ENCODE results near the gene TRMT44. TPM values are rescaled to one million over a fixed set of nuclear protein-coding genes. Genes with fewer than 3 reads are reported as not detected.
A peak's percentile ranks its signal among the peaks of the same experiment; 100 is the strongest.
"Not testable (repeated sequence)": the region's sequence is repeated elsewhere in the genome, so short reads cannot be mapped to it uniquely, and the experiment has no call there.

Gene TRMT44
- total RNA-seq, 2 donors from 2014 or later: 14.2 to 15.5 TPM

DNA sequence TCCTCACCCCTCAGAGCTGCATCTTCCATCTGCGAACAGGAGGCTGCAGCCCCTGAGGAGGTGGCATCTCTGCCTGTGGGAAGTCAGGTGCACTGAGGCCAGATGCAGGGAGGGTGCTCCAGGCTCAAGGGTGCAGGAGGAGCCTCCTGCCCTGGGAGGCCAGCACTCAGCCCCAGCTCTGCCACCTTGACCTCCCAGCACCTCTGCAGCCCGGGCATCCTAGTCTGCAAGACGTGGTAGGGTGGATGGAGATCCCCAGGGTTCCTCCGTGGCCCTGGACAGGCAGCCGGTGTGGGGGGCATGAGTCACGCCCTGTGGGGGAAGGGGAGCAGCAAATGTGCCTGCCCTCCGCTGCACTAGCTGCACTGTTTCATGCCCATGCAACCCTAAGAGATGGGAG is 64.7 kb downstream of the TRMT44 start:
- no peak for DNase-seq (ENCODE audit: low spot score)
- intact Hi-C loops (cut with DNase I): no loop called here

DNA sequence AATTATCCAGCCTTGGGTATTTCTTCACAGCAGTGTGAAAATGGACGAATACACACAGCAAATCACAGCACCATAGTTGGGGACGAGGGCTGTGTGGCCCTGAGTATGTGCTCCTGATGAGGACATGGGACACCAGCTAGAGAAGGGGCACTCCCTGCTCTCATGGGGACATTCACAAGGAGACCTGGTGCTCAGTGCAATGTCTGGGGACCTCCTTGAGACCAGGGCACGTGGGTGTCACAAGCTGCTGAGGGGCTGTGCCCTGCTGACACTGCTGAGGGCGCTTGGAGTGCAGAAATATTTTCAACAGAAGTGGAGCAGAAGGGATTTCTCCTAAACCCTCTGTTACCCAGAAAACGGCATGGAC is 65.4 kb downstream of the TRMT44 start:
- intact Hi-C loops (cut with DNase I): no loop called here
- no peak for DNase-seq (ENCODE audit: low spot score)

DNA sequence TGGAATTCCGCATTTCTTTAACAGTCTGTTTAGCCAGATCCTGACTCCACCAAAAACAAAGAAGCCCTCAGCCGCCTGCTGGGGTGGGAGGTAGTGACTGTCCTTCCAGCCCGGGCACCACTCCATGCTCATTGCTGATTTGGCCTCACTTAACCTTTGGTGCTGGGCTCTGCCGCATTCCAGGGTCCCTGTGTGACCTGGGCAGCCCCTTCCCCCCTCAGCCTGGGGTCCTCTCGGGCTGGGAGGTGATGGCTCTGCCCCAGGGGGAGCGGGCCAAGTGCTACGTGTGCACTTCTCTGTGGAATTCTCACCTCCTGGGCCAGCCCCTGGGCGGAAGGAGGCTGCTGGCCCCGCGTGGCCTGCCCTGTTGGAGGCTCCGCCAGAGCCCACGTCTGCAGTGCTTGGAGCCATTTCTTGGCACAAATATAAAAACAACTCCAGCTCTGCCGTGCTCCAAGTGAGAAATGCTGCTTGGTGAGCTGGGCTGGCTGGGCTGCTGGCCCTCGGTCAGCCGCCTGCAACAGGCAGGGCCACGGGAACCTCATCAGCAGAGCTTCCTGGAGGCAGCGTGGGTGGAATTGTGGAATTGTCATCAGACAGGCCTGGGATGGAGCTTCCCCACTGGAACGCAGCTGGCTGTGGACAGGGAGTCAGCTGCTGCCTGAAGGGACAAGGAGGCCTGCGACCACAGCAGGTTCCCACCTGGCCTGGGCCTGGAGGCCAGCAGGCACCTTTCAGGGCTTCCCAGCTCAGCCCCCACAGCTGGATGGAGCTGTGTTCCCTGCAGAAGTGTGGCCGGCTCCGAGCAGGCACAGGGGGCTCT is 66.0 kb downstream of the TRMT44 start:
- DNase-seq (ENCODE audit: low spot score): peak; percentile 88
- intact Hi-C loops (cut with DNase I): no loop called here

DNA sequence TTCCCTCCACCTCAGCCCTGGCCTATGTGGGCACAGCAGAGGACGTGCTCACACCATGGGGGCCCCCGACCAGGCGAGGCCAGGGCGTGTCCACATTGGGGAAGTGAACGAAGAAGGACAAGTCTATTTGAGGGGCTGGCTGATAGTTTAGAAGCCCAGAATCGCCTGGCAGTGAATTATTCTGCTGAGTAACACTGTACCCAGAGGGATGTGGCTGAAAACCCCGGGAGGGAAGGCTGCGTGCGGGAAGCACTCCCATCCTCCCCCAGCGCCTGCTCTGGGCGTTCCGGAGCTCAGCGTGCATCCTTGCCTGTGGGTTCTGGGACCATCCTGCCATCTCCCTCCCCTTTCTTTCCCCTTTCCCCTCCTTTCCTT is 66.6 kb downstream of the TRMT44 start:
- intact Hi-C loops (cut with DNase I): no loop called here
- no peak for DNase-seq (ENCODE audit: low spot score)

DNA sequence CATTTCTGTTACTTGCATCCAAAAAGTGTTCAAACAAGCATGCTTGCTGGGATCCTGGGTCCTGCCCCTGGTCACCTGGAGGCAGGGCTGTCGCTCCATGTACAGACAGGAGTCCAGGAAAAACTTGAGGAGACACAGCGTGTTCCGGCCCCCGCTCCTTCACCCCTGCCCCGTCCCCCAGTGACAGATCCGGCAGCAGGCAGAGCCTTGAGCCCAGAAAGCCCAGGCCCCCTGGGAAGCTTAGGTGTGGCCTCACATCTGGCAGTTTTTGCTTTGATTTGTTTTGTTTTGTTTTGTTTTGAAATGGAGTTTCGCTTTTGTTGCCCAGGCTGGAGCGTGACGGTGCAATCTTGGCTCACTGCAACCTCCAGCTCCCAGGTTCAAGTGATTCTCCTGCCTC is 67.0 kb downstream of the TRMT44 start:
- intact Hi-C loops (cut with DNase I): no loop called here

DNA sequence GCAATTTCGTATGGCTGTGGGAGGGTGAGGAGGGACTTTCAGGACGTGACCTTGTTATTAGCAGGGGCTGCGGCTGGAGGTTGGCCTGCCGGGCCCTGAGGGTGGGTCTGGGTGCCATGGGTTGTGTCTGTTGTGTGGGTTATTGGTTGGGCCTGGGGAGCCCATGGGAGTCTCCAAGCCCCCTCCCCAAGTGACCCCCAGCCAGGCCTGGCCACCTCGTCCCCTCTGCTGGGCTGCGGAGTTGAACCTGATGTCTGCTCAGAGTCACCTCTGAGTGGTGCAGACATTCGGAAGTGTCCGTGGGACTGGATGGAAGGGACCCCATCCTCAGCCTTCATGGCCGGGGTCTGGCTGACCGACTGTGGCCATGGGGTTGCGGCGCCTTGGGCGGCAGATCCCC is 67.7 kb downstream of the TRMT44 start:
- DNase-seq (ENCODE audit: low spot score): peak; percentile 71
- intact Hi-C loops (cut with DNase I): no loop called here

More for the DNA sequence above, 67.0 kb downstream of the TRMT44 start:
- peak; percentile 76 for DNase-seq (ENCODE audit: low spot score)

DNA sequence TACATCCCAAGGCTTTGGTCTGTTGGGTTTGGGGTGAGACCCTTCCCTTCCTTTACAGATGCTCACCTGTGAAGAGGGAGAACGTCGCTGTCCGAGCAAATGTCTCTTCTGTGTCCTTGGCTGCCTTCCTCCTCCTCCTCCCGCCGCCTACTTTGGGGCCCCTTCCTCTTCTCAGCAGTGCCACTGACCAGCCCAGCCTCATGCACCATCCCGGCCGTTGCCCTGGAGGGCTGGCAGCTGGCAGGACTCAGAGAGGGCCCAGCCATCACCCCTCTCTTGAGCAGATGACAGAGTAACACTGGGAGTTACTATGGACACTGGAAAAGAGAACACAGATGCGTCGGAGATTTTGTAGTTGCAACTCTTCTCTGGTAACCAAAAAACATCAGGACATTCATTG is 68.2 kb downstream of the TRMT44 start:
- intact Hi-C loops (cut with DNase I): no loop called here
- DNase-seq (ENCODE audit: low spot score): peak; percentile 55

DNA sequence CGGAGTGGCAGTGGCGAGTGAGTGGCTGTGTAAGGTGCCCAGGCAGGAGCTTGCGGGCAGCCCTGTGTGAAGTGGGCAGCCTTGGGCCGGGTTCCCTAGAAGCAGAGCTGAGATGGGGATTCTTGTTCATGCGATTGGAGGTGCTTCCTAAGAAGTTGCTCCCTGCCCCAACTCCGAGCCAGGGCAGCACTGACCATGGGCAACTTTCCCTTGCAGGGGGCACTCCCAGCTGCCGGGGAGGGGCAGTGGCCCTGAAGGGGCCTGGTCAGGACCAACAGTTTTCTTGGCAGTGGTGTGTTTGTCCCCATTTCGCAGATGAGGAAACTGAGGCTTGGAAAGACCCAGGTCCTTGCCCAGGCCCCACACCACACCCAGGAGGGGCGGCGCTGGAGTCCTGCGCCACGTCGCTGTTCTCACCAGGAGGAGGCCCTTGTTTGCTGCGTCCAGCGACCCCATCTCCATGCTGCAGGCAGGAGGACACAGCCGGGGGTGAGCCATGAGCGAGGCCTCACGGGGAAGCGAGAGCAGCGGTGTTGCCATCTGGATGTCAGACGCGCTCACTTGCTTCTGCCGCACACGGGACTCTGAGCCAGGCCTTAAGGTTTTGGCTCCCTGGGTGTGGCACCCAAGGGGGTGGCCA is 68.9 kb downstream of the TRMT44 start:
- intact Hi-C loops (cut with DNase I): no loop called here

DNA sequence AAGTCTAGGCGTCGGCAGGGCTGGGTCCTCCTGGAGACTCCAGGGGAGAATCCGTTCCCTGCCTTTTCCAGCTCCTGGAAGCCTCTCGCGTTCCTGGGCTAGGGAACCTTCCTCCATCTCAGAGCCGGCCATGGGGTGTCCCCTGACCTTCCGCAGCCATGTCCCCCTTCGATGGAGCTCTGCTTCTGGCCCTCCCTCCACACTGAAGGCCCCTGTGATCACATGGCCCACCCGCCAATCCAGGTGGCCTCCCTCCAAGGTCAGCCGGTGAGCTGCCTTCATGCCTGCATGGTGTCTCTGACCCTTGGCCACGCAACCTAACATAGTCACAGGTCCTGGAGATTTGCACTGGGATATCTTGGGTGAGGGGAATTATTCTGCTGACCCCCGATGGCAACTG is 69.6 kb downstream of the TRMT44 start:
- intact Hi-C loops (cut with DNase I): no loop called here
- DNase-seq (ENCODE audit: low spot score): no peak

More for the DNA sequence above, 68.9 kb downstream of the TRMT44 start:
- DNase-seq (ENCODE audit: low spot score): peak; percentile 77

DNA sequence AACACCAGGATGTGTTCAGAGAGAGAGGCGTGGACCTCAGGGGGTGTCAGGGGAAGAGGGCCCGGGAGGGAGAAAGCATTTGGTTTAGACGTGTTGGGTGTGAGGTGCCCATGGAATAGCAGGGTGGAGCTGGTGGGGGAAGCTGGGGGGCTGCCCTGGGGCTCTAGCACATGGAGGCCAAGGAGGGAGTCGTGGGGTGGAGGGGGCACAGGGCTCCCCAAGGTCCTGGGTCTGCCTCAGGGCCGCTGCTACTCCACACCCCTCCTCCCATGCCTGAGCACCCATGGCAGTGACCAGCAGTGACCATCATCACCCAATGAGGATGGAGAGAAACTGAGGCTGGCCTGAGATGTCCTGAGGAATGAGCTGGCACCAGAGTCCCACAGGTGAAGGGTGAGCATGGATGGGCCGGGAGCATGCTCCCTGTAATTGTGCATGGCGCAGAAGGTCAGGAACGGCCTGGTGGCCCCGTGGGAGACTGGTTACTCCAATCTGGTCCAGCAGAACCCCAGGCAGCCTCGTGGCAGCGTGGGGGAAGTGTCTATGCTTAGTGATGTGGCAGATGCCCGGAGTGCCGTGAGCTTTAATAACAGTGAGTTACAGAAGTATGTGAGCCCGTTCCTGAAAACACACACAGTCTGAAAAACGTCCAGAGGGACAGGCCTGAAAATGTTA is 70.2 kb downstream of the TRMT44 start:
- DNase-seq (ENCODE audit: low spot score): peak; percentile 65
- intact Hi-C loops (cut with DNase I): no loop called here

DNA sequence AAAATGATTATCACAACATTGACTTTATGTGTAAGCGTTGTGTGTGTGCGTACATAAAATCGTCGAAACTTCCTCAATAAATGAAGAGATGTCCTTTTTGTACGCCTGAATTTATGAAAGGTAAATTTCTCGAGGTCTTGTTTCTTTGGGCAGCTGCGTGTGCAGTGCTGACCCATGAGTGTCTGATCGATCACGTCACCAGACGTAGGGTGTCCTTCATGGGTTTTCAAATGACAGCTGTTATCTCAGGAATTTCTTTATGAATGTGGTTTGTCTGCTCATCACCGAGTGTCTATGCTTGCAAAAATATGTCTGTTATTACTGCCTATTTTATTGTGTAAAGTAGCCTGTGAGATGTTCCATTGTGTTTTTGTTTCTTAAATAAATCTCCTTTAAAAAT is 71.9 kb downstream of the TRMT44 start:
- no peak for DNase-seq (ENCODE audit: low spot score)
- intact Hi-C loops (cut with DNase I): no loop called here

DNA sequence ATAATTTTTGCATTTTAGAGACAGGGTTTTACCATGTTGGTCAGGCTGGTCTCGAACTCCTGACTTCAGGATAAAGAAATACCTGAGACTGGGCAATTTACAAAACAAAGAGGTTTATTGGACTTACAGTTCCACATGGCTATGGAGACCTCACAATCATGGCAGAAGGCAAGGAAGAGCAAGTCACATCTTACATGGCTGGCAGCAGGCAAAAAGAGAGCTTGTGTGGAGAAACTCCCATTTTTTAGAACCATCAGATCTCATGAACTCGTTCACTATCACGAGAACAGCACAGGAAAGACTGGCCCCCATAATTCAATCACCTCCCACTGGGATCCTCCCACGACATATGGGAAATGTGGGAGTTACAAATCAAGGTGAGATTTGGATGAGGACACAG is 72.5 kb downstream of the TRMT44 start:
- intact Hi-C loops (cut with DNase I); DNase-seq (ENCODE audit: low spot score): not testable (repeated sequence)

DNA sequence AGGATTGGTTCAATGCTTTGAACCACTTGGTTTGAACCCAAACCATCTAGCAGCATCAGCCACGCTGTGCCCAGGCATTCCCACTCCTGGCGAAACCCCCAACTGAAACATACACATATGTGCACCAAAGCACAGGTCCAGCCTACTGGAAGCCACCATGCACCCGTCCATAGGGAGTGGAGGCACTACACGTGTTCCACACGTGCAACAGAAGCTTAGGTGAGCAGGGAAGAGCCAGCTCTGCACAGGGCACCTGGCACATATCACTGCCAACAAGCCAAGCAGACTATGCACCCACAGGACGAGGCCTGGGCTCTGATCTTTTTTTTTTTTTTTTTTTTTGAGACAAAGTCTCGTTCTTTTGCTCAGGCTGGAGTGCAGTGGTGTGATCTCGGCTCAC is 73.4 kb downstream of the TRMT44 start:
- intact Hi-C loops (cut with DNase I): no loop called here
- peak; percentile 42 for DNase-seq (ENCODE audit: low spot score)

DNA sequence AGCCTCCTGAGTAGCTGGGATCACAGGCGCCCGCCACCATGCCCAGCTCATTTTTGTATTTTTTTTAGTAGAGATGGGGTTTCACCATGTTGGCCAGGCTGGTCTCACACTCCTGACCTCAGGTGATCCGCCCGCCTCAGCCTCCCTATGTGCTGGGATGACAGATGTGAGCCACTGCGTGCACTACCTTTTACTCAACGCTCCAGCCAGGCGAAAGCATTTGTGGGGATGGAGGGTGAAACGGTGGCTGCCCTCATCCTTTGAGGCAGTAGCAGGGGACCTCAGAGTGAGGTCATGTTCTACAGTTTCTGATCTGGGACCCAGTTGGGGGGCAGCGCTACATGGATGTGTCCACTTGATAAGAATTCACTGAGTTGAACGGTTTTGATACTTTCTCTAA is 73.8 kb downstream of the TRMT44 start:
- peak; percentile 50 for DNase-seq (ENCODE audit: low spot score)
- intact Hi-C loops (cut with DNase I): no loop called here

DNA sequence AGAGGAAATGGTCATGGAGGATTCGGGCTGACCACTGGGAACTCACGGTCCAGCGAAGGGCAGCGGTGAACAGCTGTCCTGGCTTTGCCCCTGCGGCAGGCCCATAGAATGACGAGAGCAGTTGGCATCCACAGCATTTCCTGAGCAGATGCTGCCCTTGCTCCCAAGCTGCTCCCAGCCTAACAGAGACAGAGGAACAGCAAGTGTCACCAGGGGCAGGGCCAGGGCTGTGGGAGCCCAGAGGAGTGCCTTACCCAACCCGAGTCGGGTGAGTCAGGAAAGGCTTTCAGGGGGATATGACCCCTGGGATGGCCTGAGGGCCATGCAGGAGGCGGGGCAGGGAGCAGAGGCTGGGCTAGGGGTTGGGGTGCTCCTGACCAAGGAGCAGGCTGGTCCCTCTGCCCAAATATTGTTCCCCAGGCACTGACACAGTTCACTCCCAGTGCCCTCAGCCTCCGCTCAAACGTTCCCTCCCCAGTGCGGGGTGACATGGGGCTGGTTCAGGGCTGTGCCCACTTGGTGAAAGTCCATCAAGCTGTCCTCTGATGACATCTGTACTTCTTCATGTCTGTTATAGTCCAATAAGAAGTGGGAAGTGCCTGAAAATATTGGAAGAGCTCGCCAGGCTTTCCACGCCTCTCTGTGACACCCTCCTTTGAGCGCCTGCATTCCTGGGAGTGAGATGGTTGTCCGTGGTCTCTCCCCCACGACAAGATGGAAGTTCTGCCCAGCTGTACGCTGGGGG is 74.9 kb downstream of the TRMT44 start:
- DNase-seq (ENCODE audit: low spot score): peak; percentile 62
- intact Hi-C loops (cut with DNase I): no loop called here

DNA sequence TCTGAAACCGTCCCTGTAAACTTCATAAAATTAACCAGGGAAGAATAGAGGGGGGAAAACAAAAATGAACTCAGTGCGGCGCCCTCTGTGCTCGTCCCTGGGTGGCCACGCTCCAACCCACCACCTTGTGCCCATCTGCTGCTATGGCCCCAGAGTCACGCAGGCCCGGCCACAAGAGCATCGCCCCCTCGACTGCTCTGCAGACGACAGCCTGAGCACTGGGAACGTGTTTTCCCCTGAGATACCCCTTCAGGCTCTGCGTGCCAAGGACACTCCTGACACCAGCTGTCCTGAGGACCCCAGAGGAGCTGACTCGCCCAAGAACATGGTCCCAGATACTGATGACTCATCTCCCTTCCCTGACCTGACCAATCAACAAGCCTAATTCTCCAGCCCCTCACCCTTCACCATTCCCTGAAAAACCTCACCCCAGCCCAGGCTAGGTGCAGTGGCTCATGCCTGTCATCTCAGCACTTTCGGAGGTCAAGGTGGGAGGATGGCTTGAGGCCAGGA is 75.5 kb downstream of the TRMT44 start:
- peak; percentile 68 for DNase-seq (ENCODE audit: low spot score)
- intact Hi-C loops (cut with DNase I): no loop called here

DNA sequence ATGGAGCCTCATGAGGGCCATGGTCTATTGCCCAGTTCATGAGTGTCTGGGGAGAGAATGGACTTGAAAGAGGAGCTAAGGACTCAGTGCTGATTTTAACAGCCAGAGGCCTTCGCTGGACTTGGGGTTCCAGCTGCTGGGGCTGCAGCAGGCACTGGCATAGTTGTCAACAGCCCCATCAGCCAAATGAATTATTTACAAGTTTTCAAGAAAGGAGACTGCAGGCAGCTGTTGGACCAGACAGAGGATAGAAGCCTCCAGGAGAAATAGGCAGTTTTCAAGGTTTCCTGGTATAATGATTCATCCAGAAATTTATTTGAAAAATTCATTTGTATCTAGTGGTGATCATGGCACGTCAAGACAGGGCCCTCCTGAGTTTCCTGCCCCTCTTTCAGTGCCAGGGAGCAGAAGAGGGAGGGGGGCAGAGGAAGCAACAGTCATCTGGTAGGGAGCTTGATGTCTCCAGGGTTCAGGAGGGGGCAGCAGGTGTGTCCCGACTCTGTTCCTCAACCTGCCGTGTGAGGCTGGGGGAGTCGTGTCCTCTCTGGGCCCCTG is 76.5 kb downstream of the TRMT44 start:
- intact Hi-C loops (cut with DNase I): no loop called here
- peak; percentile 53 for DNase-seq (ENCODE audit: low spot score)

DNA sequence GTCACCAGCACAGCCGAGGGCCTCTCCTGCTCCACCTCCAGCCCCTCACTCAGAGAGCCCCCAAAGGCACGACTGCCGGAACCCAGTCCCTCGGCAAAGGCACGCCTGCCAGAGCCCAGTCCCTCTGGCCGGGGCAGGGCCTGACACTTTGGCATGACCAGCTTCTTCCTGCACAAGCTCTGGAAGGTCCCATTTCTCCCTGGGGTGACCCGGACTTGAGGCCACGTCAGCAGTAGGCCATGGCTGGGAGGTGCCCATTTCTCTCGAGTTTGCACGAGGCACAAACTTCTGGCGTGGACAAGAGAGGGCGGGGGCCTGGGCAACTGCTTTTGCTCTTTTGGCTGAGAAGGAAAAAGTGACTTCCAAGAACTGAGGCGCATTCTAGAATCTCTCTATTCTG is 77.4 kb downstream of the TRMT44 start:
- intact Hi-C loops (cut with DNase I): no loop called here
- DNase-seq (ENCODE audit: low spot score): peak; percentile 85
